Measurements from ENCODE around the gene ARFGAP1.

ARFGAP1 gene

GRCh38 chr20:63307538-63308217 lies 35.1 kb downstream of the ARFGAP1 start:
- no peak for DNase-seq (ENCODE audit: low read depth in 3 of 3)

GRCh38 chr20:63308218-63308911 lies 35.8 kb downstream of the ARFGAP1 start:
- DNase-seq (ENCODE audit: low read depth in 3 of 3), result no peak

DNA sequence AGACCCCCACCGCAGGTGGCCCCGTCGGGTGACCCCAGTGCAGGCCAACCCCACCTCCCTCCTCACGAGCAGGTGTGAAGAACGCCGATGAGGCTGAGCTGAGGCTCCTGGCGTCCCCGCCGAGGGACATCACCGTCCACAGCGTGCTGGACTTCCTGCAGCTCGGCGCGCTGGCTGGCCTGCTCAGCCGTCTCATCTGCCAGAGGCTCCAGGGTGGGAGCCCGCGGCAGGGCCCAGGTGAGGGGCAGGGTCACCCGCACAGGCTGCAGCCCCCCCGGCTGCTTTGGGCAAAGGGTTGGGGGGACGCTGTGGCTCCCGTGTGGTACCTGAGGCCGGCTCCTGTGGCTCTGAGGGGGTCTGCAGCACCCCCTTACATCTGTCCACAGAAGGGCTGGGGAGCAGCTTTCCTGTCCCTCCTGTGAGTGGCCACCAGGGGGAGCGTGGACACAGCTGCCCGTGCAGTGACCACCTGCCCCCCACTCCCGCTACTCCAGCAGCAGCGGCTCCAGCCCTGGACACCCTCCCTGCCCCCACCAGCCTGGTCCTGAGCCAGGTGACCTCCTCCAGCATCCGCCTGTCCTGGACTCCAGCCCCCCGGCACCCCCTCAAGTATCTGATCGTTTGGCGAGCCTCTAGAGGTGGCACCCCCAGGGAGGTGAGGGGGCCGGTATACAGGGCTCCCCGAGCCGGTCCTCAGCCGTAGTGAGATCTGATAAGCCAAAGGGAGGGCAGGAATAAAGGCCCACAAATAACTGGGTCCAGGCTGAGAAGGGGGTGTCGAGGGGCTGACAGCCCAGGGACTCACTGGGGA lies 36.9 kb downstream of the ARFGAP1 start:
- no peak for DNase-seq (ENCODE audit: low read depth in 3 of 3)

DNA sequence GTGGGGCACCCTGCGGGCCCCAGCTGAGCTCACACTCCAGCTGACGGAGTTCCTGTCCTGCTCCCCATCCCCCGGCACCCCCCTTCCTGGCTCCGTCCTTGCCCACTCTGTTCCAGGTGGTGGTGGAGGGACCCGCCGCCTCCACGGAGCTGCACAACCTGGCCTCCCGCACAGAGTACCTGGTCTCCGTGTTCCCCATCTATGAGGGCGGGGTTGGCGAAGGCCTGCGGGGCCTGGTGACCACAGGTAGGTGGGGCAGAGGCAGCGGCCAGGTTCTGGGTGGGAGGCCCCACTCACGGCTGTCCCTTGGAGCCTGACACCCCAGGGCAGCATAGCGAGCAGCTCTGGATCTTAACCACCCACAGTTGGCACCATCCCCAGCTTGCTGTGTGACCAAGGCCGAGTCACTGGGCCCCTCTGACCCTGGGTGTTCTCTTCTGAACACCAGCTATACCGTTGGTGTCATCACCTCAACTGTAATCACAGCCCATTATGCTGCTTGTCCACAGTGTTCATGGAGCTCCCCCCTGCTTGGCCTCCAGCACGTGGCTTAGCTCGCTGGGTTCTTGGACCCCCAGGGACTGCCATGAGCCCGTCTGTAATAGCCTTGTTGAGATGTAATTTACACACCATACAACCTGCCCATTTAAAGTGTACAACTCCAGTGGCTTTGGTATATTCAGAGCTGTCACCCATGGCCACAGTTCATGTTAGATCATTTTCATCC lies 37.8 kb downstream of the ARFGAP1 start:
- DNase-seq (ENCODE audit: low read depth in 3 of 3), result no peak

- DNase-seq (ENCODE audit: low read depth in 3 of 3), result no peak
Measured at GRCh38 chr20:63311186-63311832, 38.7 kb downstream of the ARFGAP1 start.

DNA sequence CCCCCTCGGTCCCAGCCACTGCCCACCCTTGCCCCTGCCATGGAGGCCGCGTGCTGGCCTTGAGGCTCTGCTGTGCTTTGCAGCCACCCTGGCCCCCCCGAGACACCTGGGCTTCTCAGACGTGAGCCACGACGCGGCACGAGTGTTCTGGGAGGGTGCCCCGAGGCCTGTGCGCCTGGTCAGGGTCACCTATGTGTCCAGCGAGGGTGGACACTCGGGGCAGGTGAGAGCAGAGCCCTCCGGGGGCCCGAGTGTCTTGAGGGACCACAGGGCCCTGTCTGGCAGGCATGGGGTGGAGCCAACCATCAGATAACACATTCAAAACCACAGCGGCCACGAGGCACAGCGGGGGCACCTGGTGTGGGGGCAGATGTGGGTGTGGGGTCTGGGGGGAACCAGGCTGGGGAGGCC lies 39.2 kb downstream of the ARFGAP1 start:
- DNase-seq (ENCODE audit: low read depth in 3 of 3), result no peak

GRCh38 chr20:63312273-63312672 lies 39.7 kb downstream of the ARFGAP1 start:
- no peak for DNase-seq (ENCODE audit: low read depth in 3 of 3)

- no peak for DNase-seq (ENCODE audit: low read depth in 3 of 3)
Measured at GRCh38 chr20:63312690-63313348, 40.2 kb downstream of the ARFGAP1 start.

- DNase-seq (ENCODE audit: low read depth in 3 of 3), result no peak
Measured at GRCh38 chr20:63313349-63314014, 40.9 kb downstream of the ARFGAP1 start.

DNA sequence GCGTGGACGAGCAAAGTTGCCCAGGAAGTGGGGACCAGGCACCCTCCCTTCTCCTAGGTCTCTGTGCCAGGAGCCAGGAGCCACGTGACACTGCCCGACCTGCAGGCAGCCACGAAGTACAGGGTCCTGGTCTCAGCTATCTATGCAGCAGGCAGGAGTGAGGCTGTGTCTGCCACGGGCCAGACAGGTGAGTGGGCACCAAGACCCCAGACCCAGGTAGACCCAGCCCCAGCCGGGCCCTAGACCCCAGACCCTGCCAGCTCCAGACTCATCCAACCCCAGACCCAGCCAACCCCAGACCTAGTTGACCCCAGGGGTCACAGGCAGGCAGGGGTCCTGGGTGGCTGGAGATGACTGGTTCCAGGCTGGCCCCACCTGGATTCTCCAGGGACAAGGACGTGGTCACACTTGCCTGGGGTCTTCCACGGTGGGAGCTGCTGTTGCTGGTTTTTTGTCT lies 41.4 kb downstream of the ARFGAP1 start:
- DNase-seq (ENCODE audit: low read depth in 3 of 3), result no peak

- DNase-seq (ENCODE audit: low read depth in 3 of 3), result no peak
Measured at GRCh38 chr20:63314566-63315239, 42.1 kb downstream of the ARFGAP1 start.

DNA sequence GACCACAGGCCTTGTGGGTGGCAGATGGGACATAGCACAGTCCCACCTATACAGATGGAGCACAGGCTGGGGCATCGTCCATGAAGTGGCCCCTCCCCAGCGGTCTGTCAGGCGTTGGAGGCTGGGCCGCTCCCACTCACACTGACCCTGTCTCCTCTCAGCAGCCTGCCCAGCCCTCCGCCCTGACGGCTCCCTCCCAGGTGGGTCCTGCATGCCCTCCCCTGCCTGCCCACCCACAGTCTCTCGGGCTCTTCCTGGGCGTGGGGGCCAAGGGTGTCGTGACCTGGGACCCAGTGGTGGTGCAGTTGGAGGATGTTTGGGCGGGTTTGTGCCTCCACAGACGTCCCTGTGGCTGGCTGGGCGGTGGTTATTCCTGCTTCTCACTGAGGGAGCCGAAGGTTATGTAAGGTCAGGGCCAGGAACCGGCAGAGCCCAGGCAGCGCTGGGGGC lies 42.7 kb downstream of the ARFGAP1 start:
- DNase-seq (ENCODE audit: low read depth in 3 of 3), result no peak

DNA sequence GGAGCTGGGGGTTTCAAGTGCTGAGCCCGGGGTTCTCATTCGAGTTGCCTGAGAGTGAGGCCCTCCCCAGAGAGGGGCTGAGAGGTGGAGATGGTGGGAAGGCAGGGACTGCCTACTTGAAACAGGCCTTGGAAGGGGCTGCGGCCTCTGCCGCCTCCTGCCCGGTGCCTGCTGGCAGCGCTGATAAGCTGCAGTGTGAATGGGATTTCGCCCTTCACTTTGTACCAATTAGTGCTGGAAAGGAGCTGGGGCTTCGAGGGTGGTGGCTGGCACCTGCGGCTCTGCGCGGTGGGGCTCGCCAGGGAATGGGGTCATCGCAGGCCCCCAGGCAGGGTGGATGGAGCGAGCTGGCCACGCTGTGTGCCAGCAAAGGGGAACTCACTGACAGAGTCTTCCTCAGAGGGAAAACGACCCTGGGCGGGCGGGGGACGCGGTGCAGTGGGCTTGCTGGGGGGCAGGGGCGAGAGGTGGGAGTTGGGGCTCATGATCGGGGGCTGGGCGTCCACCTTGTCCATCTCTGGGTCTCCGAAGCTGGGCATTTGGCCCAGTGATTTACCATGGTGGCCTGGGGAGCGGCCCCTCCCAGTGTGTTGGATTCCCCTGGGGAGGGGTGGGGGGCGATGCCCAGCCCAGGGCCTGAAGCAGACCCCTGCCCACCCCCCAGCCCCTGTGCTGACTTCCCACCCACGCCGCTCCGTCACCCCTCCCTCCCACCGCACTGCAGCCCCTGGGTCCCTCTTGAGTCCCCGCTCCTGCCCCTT lies 43.3 kb downstream of the ARFGAP1 start:
- DNase-seq (ENCODE audit: low read depth in 3 of 3), result no peak

- no peak for DNase-seq (ENCODE audit: low read depth in 3 of 3)
Measured at GRCh38 chr20:63316502-63316921, 43.9 kb downstream of the ARFGAP1 start.

GRCh38 chr20:63317061-63317460 lies 44.4 kb downstream of the ARFGAP1 start:
- DNase-seq (ENCODE audit: low read depth in 3 of 3), result no peak

- no peak for DNase-seq (ENCODE audit: low read depth in 3 of 3)
Measured at GRCh38 chr20:63317601-63318291, 45.1 kb downstream of the ARFGAP1 start.

- no peak for DNase-seq (ENCODE audit: low read depth in 3 of 3)
Measured at GRCh38 chr20:63318391-63319163, 46.0 kb downstream of the ARFGAP1 start.
